Osteoblast (primary cell): ENCODE measurements around the gene MPO. TPM values are rescaled to one million over a fixed set of nuclear protein-coding genes. Genes with fewer than 3 reads are reported as not detected.

Experiments used
- DNase-seq: peaks from one replicate; pipeline ENCODE4 v3.0.0; 2011; ENCODE audit warnings: low spot score, mixed read lengths; ENCODE audit not compliant: insufficient read length; ENCODE audit errors: missing footprints
- H2AFZ ChIP-seq: 2 replicates; pipeline ENCODE4 v1.6.0; 2011; ENCODE audit warnings: mild to moderate bottlenecking, low read length
- H3K27ac ChIP-seq: 2 replicates; pipeline ENCODE4 v1.5.1; 2011; ENCODE audit warnings: mild to moderate bottlenecking, low read depth, low read length, moderate library complexity
- H3K27me3 ChIP-seq: 2 replicates; pipeline ENCODE4 v1.6.0; 2012; ENCODE audit warnings: mild to moderate bottlenecking, control low read depth, inconsistent platforms, low read length, moderate library complexity; ENCODE audit not compliant: insufficient read depth
- H3K36me3 ChIP-seq: 2 replicates; pipeline ENCODE4 v1.5.1; 2011; ENCODE audit warnings: mild to moderate bottlenecking, low read length, control low read depth, moderate library complexity; ENCODE audit not compliant: insufficient read depth
- H3K4me1 ChIP-seq: 2 replicates; pipeline ENCODE4 v1.5.1; 2011; ENCODE audit warnings: mild to moderate bottlenecking, low read length, control low read depth, moderate library complexity; ENCODE audit not compliant: insufficient read depth
- H3K4me2 ChIP-seq: 2 replicates; pipeline ENCODE4 v1.6.0; 2011; ENCODE audit warnings: mild to moderate bottlenecking, low read length; ENCODE audit not compliant: insufficient read depth
- H3K4me3 ChIP-seq: fragments of 200-600 bp; sonication (generic); 3 replicates; pipeline ENCODE4 v1.5.1; 2012; ENCODE audit warnings: mild to moderate bottlenecking, low read length, inconsistent platforms; ENCODE audit not compliant: insufficient read depth
- H3K79me2 ChIP-seq: 2 replicates; pipeline ENCODE4 v1.6.0; 2012; ENCODE audit warnings: mild to moderate bottlenecking, low read length, control low read depth, inconsistent platforms; ENCODE audit not compliant: insufficient read depth
- H3K9me3 ChIP-seq: 2 replicates; pipeline ENCODE4 v1.5.1; 2011; ENCODE audit warnings: low read depth, low read length, control low read depth
- H4K20me1 ChIP-seq: 2 replicates; pipeline ENCODE4 v1.6.0; 2012; ENCODE audit warnings: mild to moderate bottlenecking, low read length, control low read depth; ENCODE audit not compliant: insufficient read depth
- total RNA-seq: library from RNA; depleted of rRNA; stranded (reverse); fragments of >200 nt; gene quantifications from 2 replicates; pipeline ENCODE4 v1.2.3, GENCODE V29; 2012
- TF ChIP-seq, protein P1 (sequence below): IDR thresholded peaks from 2 replicates; pipeline ENCODE4 v1.5.1; 2011; ENCODE audit warnings: mild to moderate bottlenecking, low read depth, low read length, moderate library complexity; ENCODE audit errors: extremely low read depth

Gene MPO
- total RNA-seq, 1 donor: under 0.01 TPM

DNA sequence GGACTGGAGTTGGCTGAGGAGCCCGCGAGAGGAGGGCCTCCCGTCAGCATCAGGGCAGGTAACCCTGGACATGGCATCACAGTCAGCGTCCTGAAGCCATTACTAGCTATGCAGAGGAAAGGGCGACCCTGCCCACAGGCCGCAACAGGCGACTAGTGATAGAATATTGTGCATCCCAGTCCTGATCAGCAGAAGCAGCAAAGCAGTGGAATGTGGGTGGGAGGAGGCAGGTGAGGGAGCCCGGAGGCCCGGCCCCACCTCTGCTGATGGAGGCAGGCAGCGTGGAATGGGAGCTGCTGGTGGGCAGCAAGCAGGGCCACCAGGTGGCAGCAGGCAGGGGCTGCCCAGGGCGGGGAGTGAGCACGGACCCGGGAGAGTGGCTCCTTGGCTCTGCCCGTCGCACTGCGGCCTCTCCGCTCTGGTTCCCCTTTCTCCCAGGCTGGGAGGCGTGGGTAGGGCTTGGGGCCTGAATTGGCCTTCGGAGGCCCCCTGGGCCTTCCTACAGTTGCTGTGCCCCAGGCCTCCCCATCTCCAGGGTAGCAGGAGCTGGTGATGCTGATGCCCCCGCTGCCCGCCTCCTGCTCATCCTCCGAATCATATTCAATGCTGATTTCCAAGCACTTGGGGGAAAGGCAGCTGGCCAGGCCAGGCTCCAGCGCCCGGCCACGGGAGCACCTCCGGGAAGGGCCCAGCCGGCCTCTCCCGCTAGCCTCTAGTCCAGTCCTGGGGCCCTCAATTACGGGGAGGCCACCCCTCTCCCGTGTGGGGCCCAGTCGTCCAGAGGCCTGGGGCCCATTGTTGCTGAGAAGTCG lies 27.6 kb upstream of the MPO start:
- no peak overlapping the region for H2AFZ ChIP-seq
- no peaks in the 10 kb centered on the region for H3K4me1 ChIP-seq
- no peak overlapping the region for H3K4me2 ChIP-seq
- no peaks in the 10 kb centered on the region for H3K36me3 ChIP-seq
- DNase-seq: peak; percentile 77
- H4K20me1 ChIP-seq: no peaks in the 10 kb centered on the region
- H3K27me3 ChIP-seq: no peaks in the 10 kb centered on the region
- H3K79me2 ChIP-seq: no peaks in the 10 kb centered on the region
- H3K4me3 ChIP-seq: no peak overlapping the region
- no peak overlapping the region for H3K27ac ChIP-seq
- TF ChIP-seq, protein P1, sequence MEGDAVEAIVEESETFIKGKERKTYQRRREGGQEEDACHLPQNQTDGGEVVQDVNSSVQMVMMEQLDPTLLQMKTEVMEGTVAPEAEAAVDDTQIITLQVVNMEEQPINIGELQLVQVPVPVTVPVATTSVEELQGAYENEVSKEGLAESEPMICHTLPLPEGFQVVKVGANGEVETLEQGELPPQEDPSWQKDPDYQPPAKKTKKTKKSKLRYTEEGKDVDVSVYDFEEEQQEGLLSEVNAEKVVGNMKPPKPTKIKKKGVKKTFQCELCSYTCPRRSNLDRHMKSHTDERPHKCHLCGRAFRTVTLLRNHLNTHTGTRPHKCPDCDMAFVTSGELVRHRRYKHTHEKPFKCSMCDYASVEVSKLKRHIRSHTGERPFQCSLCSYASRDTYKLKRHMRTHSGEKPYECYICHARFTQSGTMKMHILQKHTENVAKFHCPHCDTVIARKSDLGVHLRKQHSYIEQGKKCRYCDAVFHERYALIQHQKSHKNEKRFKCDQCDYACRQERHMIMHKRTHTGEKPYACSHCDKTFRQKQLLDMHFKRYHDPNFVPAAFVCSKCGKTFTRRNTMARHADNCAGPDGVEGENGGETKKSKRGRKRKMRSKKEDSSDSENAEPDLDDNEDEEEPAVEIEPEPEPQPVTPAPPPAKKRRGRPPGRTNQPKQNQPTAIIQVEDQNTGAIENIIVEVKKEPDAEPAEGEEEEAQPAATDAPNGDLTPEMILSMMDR: no peak
- H3K9me3 ChIP-seq: no peaks in the 10 kb centered on the region

DNA sequence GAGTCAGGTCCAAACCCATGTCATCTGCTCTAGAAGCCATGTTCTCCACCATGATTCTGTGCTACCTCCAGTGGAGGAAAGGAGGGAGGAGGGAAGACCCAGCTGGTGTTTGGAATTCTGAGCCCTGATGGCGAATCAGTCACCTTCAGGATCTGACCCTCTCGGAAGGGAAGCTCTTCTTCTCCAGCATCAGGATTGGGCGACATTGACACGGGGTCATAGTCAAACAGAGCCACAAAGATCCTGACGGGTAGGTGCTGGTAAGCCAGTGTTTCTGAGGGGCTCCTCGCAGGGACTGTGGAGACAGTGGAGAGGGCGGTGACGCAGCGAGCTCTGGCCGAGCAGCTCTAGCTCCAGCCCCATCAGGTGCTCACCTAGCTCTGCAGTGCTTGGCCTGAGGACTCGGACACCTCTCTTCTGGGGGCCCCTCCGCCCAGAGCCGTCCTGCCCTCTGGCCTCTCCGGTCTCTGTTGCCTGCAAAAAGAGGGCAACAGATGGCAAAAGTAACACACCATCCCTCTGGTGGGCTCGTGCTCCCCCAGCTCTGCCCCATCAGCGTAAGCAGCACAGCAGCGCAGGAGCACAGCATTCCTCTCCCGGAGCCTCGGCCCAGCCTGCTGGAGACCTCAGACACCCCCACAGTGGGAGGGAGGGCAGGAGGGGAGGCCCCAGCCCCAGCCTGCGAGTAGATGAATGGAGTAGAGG lies 26.9 kb upstream of the MPO start:
- Histone ChIP-seq H3K4me3 (no peak overlapping the region), H3K79me2 (no peaks in the 10 kb centered on the region), H3K27me3 (no peaks in the 10 kb centered on the region), H3K4me1 (no peaks in the 10 kb centered on the region), H3K27ac (no peak overlapping the region), H3K9me3 (no peaks in the 10 kb centered on the region), H4K20me1 (no peaks in the 10 kb centered on the region), H3K4me2 (no peak overlapping the region), H3K36me3 (no peaks in the 10 kb centered on the region), H2AFZ (no peak overlapping the region)
- TF ChIP-seq, protein P1: no peak
- DNase-seq: peak; percentile 87

DNA sequence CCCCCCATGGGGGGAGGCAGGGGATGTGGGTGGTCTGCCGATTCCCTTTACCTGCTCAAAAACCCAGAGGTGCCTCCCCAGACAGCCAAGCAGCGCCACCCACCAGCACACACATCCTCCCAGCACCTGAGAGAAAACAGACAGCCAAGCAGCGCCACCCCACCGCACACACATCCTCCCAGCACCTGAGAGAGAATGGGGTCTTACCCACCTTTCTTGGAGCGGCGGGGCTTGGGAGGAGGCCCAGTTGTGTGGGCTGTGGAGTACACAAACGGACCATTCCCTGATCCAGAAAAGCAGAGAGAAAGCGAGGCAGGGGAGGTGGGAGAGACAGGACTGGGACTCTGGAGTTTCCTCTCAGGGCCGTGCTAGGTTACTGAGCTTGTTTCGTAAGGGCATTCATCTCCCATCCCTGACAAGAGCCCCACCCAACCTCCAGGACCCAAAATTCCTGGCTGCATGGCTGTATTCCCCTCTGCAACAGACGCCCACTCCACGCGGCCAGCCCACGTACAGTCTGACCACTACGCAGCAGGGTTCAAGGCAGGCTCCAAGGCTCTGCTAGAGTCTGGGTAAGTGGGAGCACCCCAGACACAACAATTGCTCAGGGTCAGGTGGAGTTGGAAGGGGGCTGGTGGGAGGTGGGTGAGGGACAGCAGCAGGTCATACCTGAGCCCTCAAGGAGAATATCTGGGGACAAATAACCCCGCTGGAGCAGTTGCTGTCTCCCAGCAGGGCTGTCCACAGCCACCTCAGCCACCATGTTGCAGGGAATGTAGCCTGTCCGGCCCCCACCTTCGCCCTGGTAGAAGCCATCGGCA lies 25.6 kb upstream of the MPO start:
- no peaks in the 10 kb centered on the region for H3K4me1 ChIP-seq
- H4K20me1 ChIP-seq: no peaks in the 10 kb centered on the region
- H3K9me3 ChIP-seq: no peaks in the 10 kb centered on the region
- no peaks in the 10 kb centered on the region for H3K36me3 ChIP-seq
- H3K27ac ChIP-seq: no peak overlapping the region
- no peaks in the 10 kb centered on the region for H3K79me2 ChIP-seq
- TF ChIP-seq, protein P1: no peak
- H3K4me3 ChIP-seq: no peak overlapping the region
- H3K27me3 ChIP-seq: no peaks in the 10 kb centered on the region
- H2AFZ ChIP-seq: no peak overlapping the region
- peak; percentile 81 for DNase-seq
- H3K4me2 ChIP-seq: no peak overlapping the region
